HG03045 (cell line): ENCODE measurements around the gene VPS54.
"Not testable (repeated sequence)": the region's sequence is repeated elsewhere in the genome, so short reads cannot be mapped to it uniquely, and the experiment has no call there.

ENCODE experiments used
- ATAC-seq: cut with Tn5 transposase; IDR thresholded peaks from one replicate; pipeline ENCODE4 v1.9.1; 2021; ENCODE audit warnings: mild to moderate bottlenecking, moderate library complexity; ENCODE audit not compliant: unreplicated experiment

The VPS54 gene

GRCh38 chr2:63847571-63847970 lies 171.7 kb downstream of the VPS54 start:
- ATAC-seq = not testable (repeated sequence)

- ATAC-seq = no peak
These were observed 172.7 kb downstream of the VPS54 start for GRCh38 chr2:63846487-63846886.

GRCh38 chr2:63845866-63846265 lies 173.4 kb downstream of the VPS54 start:
- ATAC-seq = no peak

GRCh38 chr2:63844616-63845015 lies 174.6 kb downstream of the VPS54 start:
- ATAC-seq = no peak

GRCh38 chr2:63843791-63844190 lies 175.4 kb downstream of the VPS54 start:
- no peak for ATAC-seq

GRCh38 chr2:63843093-63843492 lies 176.1 kb downstream of the VPS54 start:
- no peak for ATAC-seq

GRCh38 chr2:63842149-63843061 lies 176.8 kb downstream of the VPS54 start:
- ATAC-seq = no peak
